Activated CD8-positive, alpha-beta memory T cell treated with anti-CD3 and anti-CD28 coated beads for 48 hours (primary cell): Measurements from ENCODE around the gene MED26.

ENCODE experiments used
- DNase-seq, 3 experiments: peaks; one replicate each; pipeline ENCODE4 v3.0.0-alpha.2; 2020; ENCODE audit warnings: low read depth in 2 of 3, low spot score in 2 of 3

MED26 gene

GRCh38 chr19:16618248-16618647 is 9.8 kb downstream of the MED26 start:
- DNase-seq, result no peak

DNA sequence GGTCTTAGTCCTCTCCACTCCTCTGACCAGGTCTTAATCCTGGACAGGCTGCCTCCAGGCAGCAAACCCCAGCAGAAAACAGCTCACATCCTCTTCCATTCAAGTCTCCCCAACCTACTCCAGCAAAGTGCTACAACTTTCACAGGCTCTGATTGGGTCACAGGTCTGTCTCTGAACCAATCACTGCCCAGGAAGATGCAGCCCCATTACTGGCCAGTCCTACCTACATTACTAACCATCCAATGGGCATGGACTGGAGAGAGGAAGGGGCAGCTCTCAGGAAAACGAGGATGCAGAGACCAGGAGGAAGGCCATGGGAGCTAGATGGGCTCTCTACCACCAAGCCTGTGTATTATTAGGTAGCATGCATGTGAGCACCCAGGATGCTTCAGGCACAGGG is 12.2 kb downstream of the MED26 start:
- DNase-seq, result no peak

DNA sequence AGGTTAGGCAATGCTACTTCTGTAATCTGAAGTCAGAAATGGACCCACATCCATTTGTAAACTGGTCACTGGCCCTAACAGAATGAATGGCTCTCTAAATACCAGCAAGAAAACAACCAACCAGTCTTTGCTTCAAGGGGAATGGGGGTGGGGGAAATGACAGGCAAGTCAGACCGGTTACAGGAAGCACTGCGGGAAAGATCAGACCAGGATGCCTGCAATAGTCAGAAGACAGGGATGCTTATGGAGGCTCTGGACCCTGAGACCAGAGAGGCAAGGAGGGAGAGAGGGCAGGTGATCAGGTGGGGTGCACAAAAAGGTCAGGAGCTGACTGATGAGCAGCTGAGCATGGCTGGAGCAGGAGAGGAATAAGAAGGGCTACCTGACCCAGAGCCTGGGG is 13.1 kb downstream of the MED26 start:
- no peak for DNase-seq

- DNase-seq, result no peak
Measured at GRCh38 chr19:16613841-16614240, 14.2 kb downstream of the MED26 start.

DNA sequence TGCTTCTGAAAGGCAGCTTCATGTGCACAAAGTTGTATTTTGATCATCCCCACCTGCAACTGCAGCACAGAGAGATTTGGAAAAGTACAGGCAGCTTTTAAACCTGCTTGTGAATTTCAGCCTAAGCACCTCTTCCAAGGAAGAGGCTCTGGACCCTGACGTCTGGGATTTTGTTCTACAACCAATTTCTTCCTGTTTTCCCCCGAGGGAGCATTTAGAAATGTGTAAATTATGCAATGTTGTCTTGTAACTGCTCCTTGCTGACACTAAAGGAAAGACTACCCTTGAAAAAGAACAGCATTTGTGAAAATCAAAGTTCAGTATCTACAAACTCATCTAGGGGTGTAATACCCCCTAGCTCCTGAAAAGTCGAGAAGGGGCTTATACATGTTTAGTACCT is 15.4 kb downstream of the MED26 start:
- no peak for DNase-seq

- DNase-seq, result no peak
Measured at GRCh38 chr19:16611121-16611520, 16.9 kb downstream of the MED26 start.

DNA sequence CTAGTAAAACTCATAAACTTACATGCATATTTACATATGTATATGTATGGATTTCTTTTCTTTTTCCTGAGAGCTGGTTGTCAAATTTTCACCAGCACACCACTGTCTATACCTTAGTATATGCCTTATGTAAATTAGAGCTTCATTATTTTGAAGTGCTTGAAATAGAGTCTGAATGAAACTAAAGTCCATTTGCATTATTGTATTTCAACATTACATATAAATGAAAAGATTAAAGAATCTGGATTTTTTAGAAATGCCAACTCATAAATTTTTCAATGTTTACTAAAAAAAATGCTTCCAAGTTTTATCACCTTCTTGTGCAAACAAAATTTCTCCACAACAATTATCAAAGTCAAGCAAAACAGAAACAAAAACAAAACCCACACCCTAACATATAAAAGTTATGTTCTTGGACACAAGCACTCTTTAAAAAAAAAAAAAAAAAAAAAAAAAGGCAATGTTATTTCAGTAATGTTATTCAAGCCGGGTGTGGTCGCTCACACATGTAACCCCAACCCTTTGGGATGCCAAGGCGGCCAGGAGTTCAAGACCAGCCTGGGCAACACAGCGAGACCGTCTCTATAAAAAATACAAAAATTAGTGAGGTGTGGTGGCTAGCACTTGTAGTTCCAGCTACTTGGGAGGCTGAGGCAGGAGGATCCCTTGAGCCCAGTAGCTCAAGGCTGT is 18.3 kb downstream of the MED26 start:
- no peak for DNase-seq

DNA sequence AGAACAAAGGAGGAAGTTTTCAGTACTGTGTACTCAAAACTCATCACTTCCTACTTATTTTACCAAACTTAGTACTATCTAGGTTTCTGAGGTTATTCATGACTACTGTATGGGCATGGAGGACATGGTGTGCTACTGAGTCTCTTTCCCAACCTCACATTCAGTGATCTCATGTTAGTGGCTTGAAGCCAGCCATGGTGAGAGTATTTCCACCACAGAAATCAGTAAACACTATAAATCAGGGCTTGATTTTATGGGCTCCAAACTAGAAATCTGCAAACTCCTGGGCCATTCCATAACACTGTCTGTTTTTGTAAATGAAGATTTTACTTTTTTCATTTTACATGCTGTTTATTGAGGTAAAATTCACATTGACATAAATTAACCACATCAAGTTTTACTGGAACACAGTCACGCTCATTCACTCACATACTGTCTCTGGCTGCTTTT is 19.7 kb downstream of the MED26 start:
- no peak for DNase-seq

DNA sequence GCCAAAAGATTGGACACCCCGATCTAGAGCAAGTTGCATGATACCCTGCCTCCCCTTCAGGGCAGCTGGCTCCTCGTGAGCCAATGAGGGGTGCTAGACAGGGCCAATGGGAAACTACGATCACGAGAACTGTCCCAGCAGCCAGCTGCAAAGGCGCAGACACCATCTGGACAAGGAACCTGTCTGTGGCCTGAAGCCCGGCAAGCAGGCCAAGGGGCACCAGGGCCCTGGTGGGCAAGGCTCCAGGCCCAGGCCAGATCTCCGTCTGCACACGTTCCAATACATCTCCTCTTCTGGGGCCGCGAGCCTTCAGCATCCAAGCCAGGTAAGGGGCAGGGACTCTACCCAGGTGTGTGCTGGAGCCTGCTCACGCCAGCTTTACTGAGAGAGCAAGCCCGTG is 20.2 kb downstream of the MED26 start:
- DNase-seq, result no peak

- no peak for DNase-seq
Measured at GRCh38 chr19:16605553-16605994, 22.4 kb downstream of the MED26 start.

- no peak for DNase-seq
Measured at GRCh38 chr19:16605115-16605514, 22.9 kb downstream of the MED26 start.

GRCh38 chr19:16604615-16605014 is 23.4 kb downstream of the MED26 start:
- DNase-seq, result no peak

DNA sequence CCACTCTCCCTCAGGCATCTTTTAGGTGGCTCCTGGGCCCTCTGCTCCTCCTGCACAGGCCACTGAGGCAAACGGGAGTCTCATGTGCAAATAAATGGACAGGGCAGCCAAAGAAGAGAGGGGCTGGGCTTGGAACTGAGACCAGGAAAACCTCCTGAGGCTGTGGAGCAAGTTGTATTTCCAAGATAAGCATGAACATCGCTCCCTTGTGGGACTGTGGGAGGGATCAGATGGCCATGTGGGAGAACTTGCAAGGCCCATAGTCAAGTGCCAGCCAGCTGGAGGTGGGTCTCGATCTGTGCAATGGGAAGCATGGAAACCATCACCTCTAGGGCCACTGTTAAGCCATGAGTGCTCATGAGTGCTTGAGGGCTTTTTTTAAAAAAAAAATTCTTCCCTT is 24.9 kb downstream of the MED26 start:
- DNase-seq, result no peak

- no peak for DNase-seq
Measured at GRCh38 chr19:16601378-16602052, 26.5 kb downstream of the MED26 start.

GRCh38 chr19:16600824-16601223 is 27.2 kb downstream of the MED26 start:
- no peak for DNase-seq

DNA sequence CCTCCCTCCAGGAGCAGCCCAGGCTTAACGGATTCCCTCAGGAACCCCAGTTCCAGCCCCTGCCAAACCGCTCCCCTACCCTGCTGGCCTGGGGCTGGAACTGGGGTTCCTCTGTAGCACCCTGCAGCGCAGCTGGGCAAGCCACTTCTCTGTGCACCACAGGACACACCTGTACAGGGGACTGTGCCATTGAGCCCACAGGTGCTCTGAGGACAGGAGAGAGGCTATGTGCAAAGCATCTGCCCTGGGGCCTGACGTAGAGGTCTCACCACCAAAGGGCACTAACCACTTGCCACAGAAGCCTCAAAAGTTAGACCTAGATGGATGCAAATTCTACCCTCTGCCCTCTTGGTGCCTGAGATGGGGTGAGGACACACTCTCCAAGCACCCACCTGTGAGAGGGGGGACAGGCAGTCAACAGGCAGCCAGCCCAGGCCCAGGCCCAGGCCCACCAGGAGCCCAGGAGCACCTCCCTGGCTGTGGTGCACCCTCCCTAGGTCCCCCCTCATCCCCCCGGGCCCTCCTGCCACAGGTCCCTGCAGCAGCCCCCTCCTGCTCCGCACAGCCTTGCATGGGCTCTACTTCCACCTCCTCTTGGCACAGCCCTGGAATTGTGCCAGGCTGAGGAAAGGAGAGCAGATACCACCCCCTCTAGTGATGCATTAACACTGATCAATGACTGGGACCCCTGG is 28.2 kb downstream of the MED26 start:
- no peak for DNase-seq

DNA sequence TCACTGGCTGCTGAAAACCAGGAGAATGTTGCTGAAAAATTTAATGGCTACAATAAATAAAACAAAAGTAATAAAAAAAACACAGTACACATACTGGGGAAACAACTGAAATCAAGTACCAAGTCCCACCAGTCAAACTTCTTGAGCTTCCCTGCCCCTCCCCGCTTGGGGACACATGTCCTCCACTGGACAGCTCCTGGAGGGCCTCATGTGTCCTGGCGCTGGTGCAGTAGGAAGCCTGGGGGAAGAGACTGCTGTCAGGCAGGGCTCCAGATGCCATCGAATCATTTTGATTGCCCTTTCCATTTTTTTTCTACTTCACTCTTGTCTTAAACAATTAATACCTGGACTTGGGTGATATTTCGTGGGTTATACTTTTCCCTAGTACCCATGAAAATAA is 29.2 kb downstream of the MED26 start:
- DNase-seq, result no peak

- no peak for DNase-seq
Measured at GRCh38 chr19:16596399-16596798, 31.6 kb downstream of the MED26 start.

DNA sequence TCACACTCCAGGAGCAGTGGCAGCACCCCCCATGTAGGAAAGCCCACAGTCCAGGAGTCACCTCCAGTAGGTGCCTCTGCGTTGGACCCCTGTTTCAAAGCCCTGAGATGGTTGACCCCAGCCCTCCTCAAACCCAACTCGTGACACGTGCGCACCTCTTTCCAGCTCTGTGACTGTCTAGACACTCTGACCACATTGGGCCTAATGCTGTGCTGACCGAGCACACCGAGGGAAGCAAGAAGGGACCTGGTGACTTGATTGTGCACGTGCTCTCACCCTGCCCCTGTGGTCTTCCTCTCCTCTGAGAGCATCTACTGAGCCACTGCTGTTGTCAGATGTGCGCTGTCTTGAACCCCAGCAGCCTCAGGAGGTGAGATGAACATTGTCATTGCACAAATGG is 32.9 kb downstream of the MED26 start:
- no peak for DNase-seq

DNA sequence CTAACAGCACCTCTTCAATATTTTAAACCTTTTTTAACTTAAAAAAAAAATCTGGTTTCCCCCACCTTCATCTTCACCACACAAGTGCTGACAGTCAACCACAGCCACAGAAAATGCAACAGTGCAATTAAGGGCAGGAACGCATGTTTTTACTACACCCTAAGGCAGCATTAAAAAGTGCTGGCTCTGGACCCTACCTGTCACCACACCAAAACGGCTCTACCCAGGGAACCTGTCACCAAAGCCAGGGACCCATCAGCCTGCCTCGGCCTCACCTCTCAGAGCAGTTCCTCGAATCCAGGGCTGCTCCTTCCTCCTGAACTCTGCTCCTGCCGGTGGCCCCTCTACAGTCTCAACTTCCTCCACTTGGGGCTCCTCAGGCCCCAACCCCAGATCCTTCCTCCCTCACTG is 33.3 kb downstream of the MED26 start:
- DNase-seq, result no peak

DNA sequence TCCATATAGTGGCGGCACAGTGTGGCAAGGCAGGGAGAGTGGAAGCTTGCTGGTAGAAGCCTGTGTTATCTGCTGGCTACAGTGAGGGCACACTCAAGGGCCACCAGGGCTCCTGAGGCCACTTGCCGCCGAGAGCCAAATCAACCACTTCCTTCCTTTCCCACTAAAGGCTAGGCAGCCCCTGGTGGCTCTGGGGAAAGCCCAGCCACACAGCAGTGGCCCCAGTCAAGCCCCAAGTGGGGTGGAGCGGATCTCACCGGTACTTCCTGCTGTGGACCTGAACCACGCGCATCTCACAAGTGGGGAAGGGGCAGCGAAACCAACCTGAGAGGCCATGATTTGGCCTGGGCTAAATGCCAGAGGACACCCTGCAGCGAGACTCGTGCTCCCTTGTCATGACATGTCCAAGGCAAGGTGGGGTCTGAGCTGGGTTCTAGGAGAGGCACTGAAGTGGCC is 33.8 kb downstream of the MED26 start:
- no peak for DNase-seq

GRCh38 chr19:16593181-16593580 is 34.8 kb downstream of the MED26 start:
- no peak for DNase-seq
